Endothelial cell of umbilical vein (primary cell): ENCODE measurements around the gene SMG9. TPM values are rescaled to one million over a fixed set of nuclear protein-coding genes. Genes with fewer than 3 reads are reported as not detected.

Experiments used
- BruUV-seq: library from RNA; stranded (reverse); fragments of 400-500 nt; replicated peaks from 2 replicates; lab custom pipeline; 2021; lab: Mats Ljungman, UMichigan
- CTCF ChIA-PET: fragments of 300-600, 350-600 bp; sonication (Branson Sonifier 250); formaldehyde crosslinking; loops from one replicate; lab custom pipeline; 2021; ENCODE audit warnings: antibody characterized with exemption, inconsistent platforms; lab: Charles Lee
- POLR2A ChIA-PET: fragments of 300-600, 350-600 bp; sonication (Branson Sonifier 250); formaldehyde crosslinking; loops from one replicate; lab custom pipeline; 2021; ENCODE audit warnings: antibody characterized with exemption, inconsistent platforms; lab: Charles Lee
- DNase-seq: peaks from one replicate; pipeline ENCODE4 v3.0.0-alpha.2; 2011; ENCODE audit warnings: low read depth, low spot score
- FAIRE-seq: peaks from 2 replicates; lab custom pipeline; 2011; peaks lifted over from hg19 to GRCh38; lab: Jason Lieb, UNC
- H2AFZ ChIP-seq: 2 replicates; pipeline ENCODE4 v1.6.0; 2012; ENCODE audit warnings: low read depth, low read length, control low read depth, inconsistent platforms
- H3K27ac ChIP-seq: 2 replicates; pipeline ENCODE4 v1.5.1; 2011; ENCODE audit warnings: low read depth, mild to moderate bottlenecking, control low read depth, low read length, moderate library complexity; ENCODE audit not compliant: insufficient read depth
- H3K27me3 ChIP-seq, 2 experiments: 2 replicates each; pipeline versions ENCODE4 v1.6.0 to v1.6.1; 2011; ENCODE audit warnings: low read length in 2 of 2, mixed read lengths in 1 of 2; ENCODE audit not compliant: control insufficient read depth in 2 of 2, insufficient read depth in 2 of 2
- H3K36me3 ChIP-seq, 2 experiments: 2 replicates in 1 of 2; 3 replicates in 1 of 2; pipeline ENCODE4 v1.5.1; 2011; ENCODE audit warnings: low read length in 2 of 2, mild to moderate bottlenecking in 1 of 2, moderate library complexity in 1 of 2; ENCODE audit not compliant: control insufficient read depth in 2 of 2, insufficient read depth in 2 of 2; ENCODE audit errors: extremely low read depth in 1 of 2
- H3K4me1 ChIP-seq: 3 replicates; pipeline ENCODE4 v1.5.1; 2011; ENCODE audit warnings: mild to moderate bottlenecking, low read length; ENCODE audit not compliant: control insufficient read depth, insufficient read depth; ENCODE audit errors: extremely low read depth
- H3K4me2 ChIP-seq: 2 replicates; pipeline ENCODE4 v1.6.1; 2011; ENCODE audit warnings: low read length, control low read depth, mixed read lengths; ENCODE audit not compliant: insufficient read depth
- H3K4me3 ChIP-seq, 3 experiments: fragments of 200-600 bp in 1 of 3; sonication (generic), shearing (Covaris generic) in 1 of 3; replicated peaks in 1 of 3; 2 replicates each; pipeline ENCODE4 v1.5.1; 2011 to 2016; ENCODE audit warnings: control low read depth in 3 of 3, low read length in 3 of 3, mild to moderate bottlenecking in 2 of 3, inconsistent platforms in 1 of 3, low read depth in 1 of 3, moderate library complexity in 1 of 3; ENCODE audit not compliant: insufficient read depth in 1 of 3
- H3K79me2 ChIP-seq: 2 replicates; pipeline ENCODE4 v1.6.0; 2012; ENCODE audit warnings: low read length, inconsistent platforms; ENCODE audit not compliant: control insufficient read depth, insufficient read depth
- H3K9ac ChIP-seq: replicated peaks from 2 replicates; pipeline ENCODE3; 2011; ENCODE audit warnings: low read length, control low read depth; ENCODE audit not compliant: insufficient read depth; ENCODE audit errors: extremely low read depth
- H3K9me1 ChIP-seq: replicated peaks from 3 replicates; pipeline ENCODE4 v1.6.0; 2011; ENCODE audit warnings: mild to moderate bottlenecking, low read length; ENCODE audit not compliant: control insufficient read depth, insufficient read depth; ENCODE audit errors: extremely low read depth
- H3K9me3 ChIP-seq: replicated peaks from 2 replicates; pipeline ENCODE4 v1.5.1; 2012; ENCODE audit warnings: low read length, inconsistent platforms; ENCODE audit not compliant: control insufficient read depth, insufficient read depth
- H4K20me1 ChIP-seq: replicated peaks from 2 replicates; pipeline ENCODE3; 2011; ENCODE audit warnings: mild to moderate bottlenecking, low read length; ENCODE audit not compliant: control insufficient read depth, insufficient read depth; ENCODE audit errors: extremely low read depth
- EZH2 ChIP-seq: IDR thresholded peaks from 2 replicates; pipeline ENCODE4 v1.6.1; 2012; ENCODE audit warnings: borderline replicate concordance, low read depth, mild to moderate bottlenecking, moderate library complexity, low read length, inconsistent platforms; ENCODE audit not compliant: severe bottlenecking
- FOS ChIP-seq: IDR thresholded peaks from 2 replicates; pipeline ENCODE4 v1.6.1; 2011; ENCODE audit warnings: mild to moderate bottlenecking, low read length, moderate library complexity, borderline replicate concordance; ENCODE audit not compliant: insufficient read depth
- GATA2 ChIP-seq: IDR thresholded peaks from 2 replicates; pipeline ENCODE4 v1.7.0; 2011; ENCODE audit warnings: low read depth, mild to moderate bottlenecking, moderate library complexity, mixed read lengths, low read length; ENCODE audit not compliant: insufficient read length, insufficient read depth
- JUN ChIP-seq: IDR thresholded peaks from 2 replicates; pipeline ENCODE4 v1.6.1; 2011; ENCODE audit warnings: borderline replicate concordance, low read depth; ENCODE audit not compliant: insufficient read length, insufficient read depth
- MAX ChIP-seq: IDR thresholded peaks from 2 replicates; pipeline ENCODE4 v1.6.1; 2011; ENCODE audit not compliant: insufficient read depth, insufficient read length
- MYC ChIP-seq: IDR thresholded peaks from one replicate; pipeline ENCODE4 v1.6.1; 2011; ENCODE audit warnings: mild to moderate bottlenecking, low read depth, low read length
- POLR2A ChIP-seq: IDR thresholded peaks from 2 replicates; pipeline ENCODE4 v1.6.1; 2012; ENCODE audit warnings: low read depth, mild to moderate bottlenecking, control low read depth, low read length
- POLR2AphosphoS5 ChIP-seq: IDR thresholded peaks from 2 replicates; pipeline ENCODE4 v1.6.1; 2012; ENCODE audit warnings: low read depth, mild to moderate bottlenecking, control low read depth, low read length, moderate library complexity; ENCODE audit not compliant: insufficient read depth
- dilution Hi-C: fragments of 300-500 bp; cut with MboI; formaldehyde crosslinking; loops from one replicate; pipeline ENCODE4 v1.15.0; 2019; ENCODE audit warnings: low sequenced_read_pairs; ENCODE audit not compliant: extremely low pct_ligation_motif_present
- intact Hi-C: fragments of 100-400 bp; cut with micrococcal nuclease; formaldehyde crosslinking; loops from one replicate; pipeline ENCODE4 v1.10.0; 2022
- polyA plus RNA-seq, 4 experiments: library from polyadenylated mRNA; depleted of rRNA in 3 of 4; stranded (reverse) in 3 of 4; unstranded in 1 of 4; fragments of >200 nt; gene quantifications; 2 replicates each; pipeline versions ENCODE4 v1.2.1 to v1.2.3, GENCODE V29; 2011 to 2012; ENCODE audit warnings: missing spikeins in 1 of 4
- total RNA-seq: library from RNA; stranded (reverse); gene quantifications from 2 replicates; pipeline ENCODE4 v1.2.3, GENCODE V29; 2021
- TF ChIP-seq, protein P1 (sequence below), 2 donors: IDR thresholded peaks; 1 replicate in 1 of 2; 2 replicates in 1 of 2; pipeline ENCODE4 v1.5.1; 2011; ENCODE audit warnings: low read length in 2 of 2, mild to moderate bottlenecking in 2 of 2, moderate library complexity in 2 of 2, control low read depth in 1 of 2, inconsistent platforms in 1 of 2, low read depth in 1 of 2; ENCODE audit not compliant: insufficient read depth in 1 of 2; ENCODE audit errors: extremely low read depth in 1 of 2

The SMG9 gene
- total and polyA plus RNA-seq, 2 donors (not counting 3 experiments of a cell fraction or from before 2014, with no cell fraction given) = 25.5 to 45.0 TPM

DNA sequence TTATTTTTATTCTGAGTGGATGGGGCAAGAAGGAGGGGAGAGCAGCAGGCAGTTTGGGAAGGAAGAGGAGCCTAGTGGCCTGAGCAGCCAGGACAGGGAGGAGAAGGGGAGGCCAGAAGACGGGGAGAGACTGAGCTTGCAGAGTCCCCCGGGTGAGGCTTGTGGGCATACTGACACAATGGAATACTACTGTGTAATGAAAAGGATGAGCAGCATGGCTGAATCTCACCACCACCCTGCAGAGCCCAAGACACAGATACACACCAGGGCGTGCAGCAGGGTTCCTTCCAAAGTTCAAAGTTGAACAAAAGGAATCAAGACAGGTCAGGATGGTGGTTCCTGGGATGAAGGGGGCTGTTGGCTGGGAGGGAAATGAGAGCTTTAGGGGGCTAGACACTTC lies 8.1 kb upstream of the SMG9 start:
- Histone ChIP-seq H2AFZ (no peak overlapping the region), H3K9ac (no peak overlapping the region), H3K27me3 (no peaks in the 10 kb centered on the region), H3K79me2 (no peaks in the 10 kb centered on the region), H4K20me1 (no peaks in the 10 kb centered on the region), H3K4me1 (peaks cover 27% of the 10 kb centered on the region), H3K4me2 (no peak overlapping the region), H3K36me3 (no peaks in the 10 kb centered on the region), H3K4me3 (no peak overlapping the region), H3K27ac (no peak overlapping the region), H3K9me1 (no peaks in the 10 kb centered on the region), H3K9me3 (no peaks in the 10 kb centered on the region)
- CTCF ChIA-PET = interaction anchor here (1.2 to 3.1 kb wide), 6 partner anchors 8 to 94 kb away, joined by 3 to 18 read pairs (median 9); partner anchors contain the start of gene SMG9
- no peak for TF ChIP-seq MAX
- no peak for TF ChIP-seq MYC
- TF ChIP-seq EZH2 = no peak
- TF ChIP-seq GATA2 = no peak
- POLR2A ChIA-PET = no interaction called here
- dilution Hi-C loops = no loop called here
- DNase-seq = no peak
- no TSS peak for BruUV-seq
- intact Hi-C loops = no loop called here
- FAIRE-seq = no peak

- ChIA-PET CTCF (interaction anchor here (1.0 to 1.9 kb wide), 2 partner anchors 14 to 16 kb away, joined by 3 to 13 read pairs; no protein-coding TSS in a partner anchor), POLR2A (no interaction called here)
- Histone ChIP-seq H4K20me1 (no peaks in the 10 kb centered on the region), H2AFZ (no peak overlapping the region), H3K27ac (no peak overlapping the region), H3K4me1 (peaks cover 31% of the 10 kb centered on the region), H3K36me3 (no peaks in the 10 kb centered on the region), H3K9me3 (no peaks in the 10 kb centered on the region), H3K9me1 (no peaks in the 10 kb centered on the region), H3K4me3 (no peak overlapping the region), H3K4me2 (no peak overlapping the region), H3K27me3 (no peaks in the 10 kb centered on the region), H3K79me2 (no peaks in the 10 kb centered on the region), H3K9ac (no peak overlapping the region)
- intact Hi-C loops = no loop called here
- TF ChIP-seq POLR2A = no peak
- TF ChIP-seq FOS = no peak
- TF ChIP-seq JUN = no peak
- TF ChIP-seq GATA2 = no peak
- TF ChIP-seq MAX = no peak
- TF ChIP-seq EZH2 = no peak
- TF ChIP-seq POLR2AphosphoS5 = no peak
- TF ChIP-seq MYC = no peak
- TF ChIP-seq, protein P1, sequence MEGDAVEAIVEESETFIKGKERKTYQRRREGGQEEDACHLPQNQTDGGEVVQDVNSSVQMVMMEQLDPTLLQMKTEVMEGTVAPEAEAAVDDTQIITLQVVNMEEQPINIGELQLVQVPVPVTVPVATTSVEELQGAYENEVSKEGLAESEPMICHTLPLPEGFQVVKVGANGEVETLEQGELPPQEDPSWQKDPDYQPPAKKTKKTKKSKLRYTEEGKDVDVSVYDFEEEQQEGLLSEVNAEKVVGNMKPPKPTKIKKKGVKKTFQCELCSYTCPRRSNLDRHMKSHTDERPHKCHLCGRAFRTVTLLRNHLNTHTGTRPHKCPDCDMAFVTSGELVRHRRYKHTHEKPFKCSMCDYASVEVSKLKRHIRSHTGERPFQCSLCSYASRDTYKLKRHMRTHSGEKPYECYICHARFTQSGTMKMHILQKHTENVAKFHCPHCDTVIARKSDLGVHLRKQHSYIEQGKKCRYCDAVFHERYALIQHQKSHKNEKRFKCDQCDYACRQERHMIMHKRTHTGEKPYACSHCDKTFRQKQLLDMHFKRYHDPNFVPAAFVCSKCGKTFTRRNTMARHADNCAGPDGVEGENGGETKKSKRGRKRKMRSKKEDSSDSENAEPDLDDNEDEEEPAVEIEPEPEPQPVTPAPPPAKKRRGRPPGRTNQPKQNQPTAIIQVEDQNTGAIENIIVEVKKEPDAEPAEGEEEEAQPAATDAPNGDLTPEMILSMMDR (IDR thresholded peaks at IDR 0.05; ENCODE audit: extremely low read depth in 1 of 2, insufficient read depth in 1 of 2, low read depth in 1 of 2, low read length in 2 of 2) = no peak
- dilution Hi-C loops = no loop called here
- DNase-seq = no peak
- BruUV-seq = no TSS peak
- no peak for FAIRE-seq
Measured at GRCh38 chr19:43760941-43761340, 6.2 kb upstream of the SMG9 start.
